ENCODE results near the gene FLNC. TPM values are rescaled to one million over a fixed set of nuclear protein-coding genes. Genes with fewer than 3 reads are reported as not detected.

FLNC gene
- total and polyA plus RNA-seq, 9 of the 15 experiments (the other 6 are each of a cell fraction or from before 2014, with no cell fraction given): 0.90 to 155 (median 28.8) TPM

GRCh38 chr7:128793181-128793547 lies 37.0 kb upstream of the FLNC start (continued):
- TF ChIP-seq BRF2 (IDR thresholded peaks at IDR 0.05; ENCODE audit: borderline replicate concordance, insufficient read depth, insufficient read length) (no peak), ZNF655 (CRISPR knock-in tag; IDR thresholded peaks at IDR 0.05) (no peak), POLR2AphosphoS5 (IDR thresholded peaks at IDR 0.05; ENCODE audit: control insufficient read depth, insufficient read depth, low read depth, low read length) (no peak), TRIM28 (IDR thresholded peaks at IDR 0.05) (no peak), MED1 (CRISPR knock-in tag; IDR thresholded peaks at IDR 0.05; ENCODE audit: borderline replicate concordance) (no peak), IRF2 (CRISPR knock-in tag; IDR thresholded peaks at IDR 0.05) (no peak), SMARCC2 (IDR thresholded peaks at IDR 0.05; ENCODE audit: low read depth) (no peak), SRF (CRISPR knock-in tag; IDR thresholded peaks at IDR 0.05) (no peak), HEY1 (CRISPR knock-in tag; IDR thresholded peaks at IDR 0.05; ENCODE audit: borderline replicate concordance) (no peak), SP1 (CRISPR knock-in tag; IDR thresholded peaks at IDR 0.05) (peak; percentile 31), RB1 (IDR thresholded peaks at IDR 0.05; ENCODE audit: low read depth) (no peak), KDM2B (CRISPR knock-in tag; IDR thresholded peaks at IDR 0.05) (no peak), ATF2 (CRISPR knock-in tag; IDR thresholded peaks at IDR 0.05) (no peak), ZNF79 (CRISPR knock-in tag; IDR thresholded peaks at IDR 0.05; ENCODE audit: low read depth) (no peak), TAF9B (IDR thresholded peaks at IDR 0.05; ENCODE audit: partially characterized antibody) (no peak), ZNF274 (IDR thresholded peaks at IDR 0.05; ENCODE audit: borderline replicate concordance, low read depth, low read length) (no peak), HINFP (tag; conservative IDR thresholded peaks at IDR 0.05; ENCODE audit: low read depth) (no peak), LCOR (CRISPR knock-in tag; IDR thresholded peaks at IDR 0.05) (0 out of 2 replicates have a peak, but pooled peaks have one; percentile 33), RBBP5 (IDR thresholded peaks at IDR 0.05; ENCODE audit: borderline replicate concordance, insufficient read depth, low read length, poor library complexity, severe bottlenecking) (peak; percentile 5)
